Brain pericyte (primary cell): ENCODE results near the gene TRDN.
"Not testable (repeated sequence)": the region's sequence is repeated elsewhere in the genome, so short reads cannot be mapped to it uniquely, and the experiment has no call there.

Experiments used
- DNase-seq: peaks from one replicate; pipeline ENCODE4 v3.0.0-alpha.2; 2012; ENCODE audit warnings: low read depth, low spot score

The TRDN gene

GRCh38 chr6:123306334-123306733, 330.4 kb downstream of the TRDN start:
- DNase-seq, result no peak

DNA sequence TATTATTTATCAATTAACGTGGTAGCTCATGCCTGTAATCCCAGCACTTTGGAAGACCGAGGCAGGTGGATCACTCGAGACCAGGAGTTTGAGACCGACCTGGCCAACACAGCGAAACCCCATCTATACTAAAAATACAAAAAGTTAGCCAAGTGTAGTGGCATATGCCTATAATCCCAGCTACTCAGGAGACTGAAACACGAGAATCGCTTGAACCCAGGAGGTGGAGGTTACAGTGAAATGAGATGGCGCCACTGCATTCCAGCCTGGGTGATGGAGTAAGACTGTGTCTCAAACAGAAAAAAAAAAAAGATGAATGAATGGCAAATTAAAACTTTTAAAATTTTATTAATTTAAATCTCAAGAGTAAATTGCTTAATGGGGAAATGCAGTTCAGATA, 341.1 kb downstream of the TRDN start:
- no peak for DNase-seq

- DNase-seq, result no peak
These were observed 341.6 kb downstream of the TRDN start for GRCh38 chr6:123295181-123295580.

GRCh38 chr6:123288649-123289048, 348.1 kb downstream of the TRDN start:
- DNase-seq, result no peak

- DNase-seq, result no peak
These were observed 360.2 kb downstream of the TRDN start for GRCh38 chr6:123276546-123276980.

DNA sequence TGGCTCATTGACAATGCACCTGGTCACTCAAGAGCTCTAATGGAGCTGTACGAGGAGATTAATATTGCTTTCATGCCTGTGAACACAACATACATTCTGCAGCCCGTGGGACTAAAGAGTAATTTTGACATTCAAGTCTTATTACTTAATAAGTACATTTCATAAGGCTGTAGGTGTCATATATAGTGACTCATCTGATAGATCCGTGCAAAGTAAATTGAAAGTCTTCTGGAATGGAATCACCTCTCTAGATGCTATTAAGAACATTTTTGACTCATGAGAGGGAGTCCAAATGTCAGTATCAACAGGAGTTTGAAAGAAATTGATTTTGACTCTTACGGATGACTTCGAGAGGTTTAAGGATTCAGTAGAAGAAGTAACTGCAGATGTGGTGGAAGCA, 372.8 kb downstream of the TRDN start:
- no peak for DNase-seq

- no peak for DNase-seq
These were observed 396.1 kb downstream of the TRDN start for GRCh38 chr6:123240626-123241025.

- no peak for DNase-seq
These were observed 403.4 kb downstream of the TRDN start for GRCh38 chr6:123233336-123233735.

DNA sequence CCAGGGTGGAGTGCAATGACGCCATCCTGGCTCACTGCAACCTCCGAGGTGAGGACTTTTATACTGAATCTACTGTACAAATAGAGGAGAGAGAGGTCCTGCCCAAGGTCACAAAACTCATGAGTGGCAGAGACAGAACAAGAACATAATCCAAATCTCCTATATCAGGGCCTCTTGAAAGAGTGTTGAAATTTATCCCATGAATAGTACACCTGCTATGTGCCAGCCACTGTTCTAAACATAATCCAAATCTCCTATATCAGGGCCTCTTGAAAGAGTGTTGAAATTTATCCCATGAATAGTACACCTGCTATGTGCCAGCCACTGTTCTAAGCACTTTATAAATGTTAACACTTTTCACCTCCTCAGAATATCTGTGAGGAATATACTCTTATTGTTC, 409.0 kb downstream of the TRDN start:
- not testable (repeated sequence) for DNase-seq

DNA sequence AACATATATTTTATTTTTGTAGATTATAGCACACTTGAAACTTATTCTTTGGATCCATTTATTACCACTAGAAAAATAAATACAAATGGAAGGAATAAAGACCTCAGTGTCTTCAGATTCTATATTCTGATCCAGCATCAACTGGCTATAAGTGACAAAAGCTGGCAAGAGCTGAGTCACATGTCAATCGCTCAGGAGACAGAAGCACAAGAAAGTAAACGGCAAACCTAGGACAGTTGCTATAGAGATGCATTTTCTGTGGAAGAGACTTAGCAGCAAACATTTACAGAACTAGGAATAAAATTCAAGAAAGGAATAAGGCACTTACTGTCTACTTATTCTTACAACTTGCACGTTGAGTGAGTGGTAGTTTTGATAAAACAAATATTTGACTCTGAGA, 410.4 kb downstream of the TRDN start:
- no peak for DNase-seq

DNA sequence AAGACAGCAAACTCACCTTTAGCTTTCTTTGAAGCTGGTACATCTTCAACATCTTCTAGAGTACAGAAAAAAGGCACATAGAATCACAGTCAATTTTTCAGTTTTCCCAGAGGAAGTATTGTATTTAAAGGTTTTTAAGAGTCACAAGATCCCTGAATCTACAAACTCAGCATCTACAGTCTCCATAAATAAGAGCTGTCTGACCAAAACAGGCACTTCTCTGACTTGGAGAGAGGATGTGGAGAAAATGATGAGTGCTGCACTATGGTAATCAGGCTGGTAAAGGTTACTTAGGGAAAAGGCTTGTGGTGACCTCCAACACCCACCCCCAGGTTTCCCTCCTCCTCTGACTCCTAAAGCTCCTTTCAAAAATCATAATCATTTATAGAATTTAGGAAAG, 412.7 kb downstream of the TRDN start:
- no peak for DNase-seq

DNA sequence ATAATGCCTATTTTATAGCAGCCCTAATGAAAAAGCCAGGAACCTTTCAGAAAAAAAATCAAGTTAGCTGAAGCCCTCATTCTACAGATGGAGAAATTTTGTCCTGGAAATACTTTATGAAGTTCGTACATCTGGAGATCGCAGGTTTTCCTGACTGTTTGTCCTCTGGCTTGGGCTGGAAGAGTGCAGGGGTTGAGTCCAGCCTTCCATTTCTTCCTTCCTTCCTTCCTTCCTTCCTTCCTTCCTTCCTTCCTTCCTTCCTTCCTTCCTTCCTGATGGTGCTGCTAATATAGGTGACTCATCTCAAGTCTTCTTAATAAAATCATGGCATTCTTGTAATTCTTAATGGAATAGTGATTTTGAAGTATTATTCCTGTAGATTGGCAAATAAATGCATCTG, 413.3 kb downstream of the TRDN start:
- DNase-seq, result no peak

GRCh38 chr6:123215211-123215610, 421.5 kb downstream of the TRDN start:
- DNase-seq, result no peak

- DNase-seq, result no peak
These were observed 422.3 kb downstream of the TRDN start for GRCh38 chr6:123214433-123214832.

- DNase-seq, result no peak
These were observed 422.8 kb downstream of the TRDN start for GRCh38 chr6:123213921-123214320.

DNA sequence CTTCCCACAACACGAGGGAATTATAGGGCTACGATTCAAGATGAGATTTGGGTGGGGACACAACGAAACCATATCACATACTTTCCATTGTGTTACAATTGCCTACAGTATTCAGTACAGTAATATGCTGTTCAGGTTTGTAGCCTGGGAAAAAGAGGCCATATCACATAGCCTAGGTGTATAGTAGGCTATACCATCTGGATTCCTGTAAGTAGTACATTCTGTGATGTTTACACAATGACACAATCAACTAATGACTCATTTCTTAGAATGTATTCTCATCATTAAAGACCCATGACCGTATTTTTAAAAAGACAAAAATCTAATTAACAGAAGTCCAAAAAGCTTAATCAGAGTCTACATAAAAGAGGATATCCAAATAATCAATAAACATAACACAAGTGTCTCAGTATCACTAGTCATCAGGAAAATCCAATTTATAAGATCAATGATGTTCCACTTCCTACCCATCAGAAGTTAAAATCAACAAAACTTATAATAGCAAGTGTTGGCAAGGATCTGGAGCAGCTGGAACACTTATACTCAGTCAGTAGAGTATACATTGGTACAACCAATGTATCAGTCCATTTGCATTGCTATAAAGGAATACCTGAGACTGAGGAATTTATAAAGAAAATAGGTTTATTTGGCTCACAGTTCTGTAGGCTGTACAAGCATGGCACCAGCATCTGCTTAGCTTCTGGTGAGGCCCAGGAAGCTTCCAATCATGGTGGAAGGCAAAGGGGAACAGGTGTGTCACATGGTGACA, 424.8 kb downstream of the TRDN start:
- no peak for DNase-seq

GRCh38 chr6:123210645-123211044, 426.1 kb downstream of the TRDN start:
- no peak for DNase-seq

- no peak for DNase-seq
These were observed 428.7 kb downstream of the TRDN start for GRCh38 chr6:123207967-123208510.

DNA sequence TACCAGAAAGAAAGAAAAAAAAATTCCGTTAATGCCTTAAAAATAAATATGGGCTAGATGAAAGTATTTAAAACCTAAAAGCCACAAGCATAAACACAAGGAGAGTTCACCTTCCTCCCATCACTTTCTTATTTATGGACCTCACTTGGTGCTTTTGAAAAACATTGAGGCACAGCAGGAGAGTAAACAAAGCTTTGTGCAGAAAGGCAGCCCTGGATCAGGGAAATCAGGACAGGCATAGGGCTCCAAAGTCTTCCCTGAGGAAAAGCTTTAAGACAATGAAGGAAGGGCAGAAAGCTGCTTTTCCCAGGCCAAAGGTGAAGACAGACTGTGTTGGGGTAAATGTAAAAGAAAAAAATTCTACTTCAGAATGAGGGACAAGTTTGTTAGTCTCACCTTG, 432.8 kb downstream of the TRDN start:
- DNase-seq, result no peak

GRCh38 chr6:123201869-123202372, 434.8 kb downstream of the TRDN start:
- no peak for DNase-seq

DNA sequence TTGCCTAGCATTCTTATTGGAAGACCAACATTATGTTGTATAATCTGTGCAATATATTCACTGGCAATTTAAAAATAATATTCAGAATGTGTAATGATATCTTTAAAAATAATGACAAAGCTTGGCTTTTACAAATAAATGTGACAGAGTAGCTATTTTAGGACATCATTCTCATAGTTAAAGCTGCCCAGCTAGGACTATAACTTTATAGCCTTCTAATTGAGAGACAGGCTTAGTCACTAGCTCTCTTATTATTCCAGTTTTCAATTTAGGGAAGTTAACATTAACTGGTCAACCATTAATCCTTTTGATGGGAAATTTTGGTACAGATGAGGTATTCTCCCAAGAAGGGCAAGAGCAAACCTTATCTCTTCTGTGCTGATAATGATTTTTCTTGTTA, 443.5 kb downstream of the TRDN start:
- DNase-seq, result no peak

GRCh38 chr6:123189816-123190215, 446.9 kb downstream of the TRDN start:
- no peak for DNase-seq

GRCh38 chr6:123182998-123183397, 453.8 kb downstream of the TRDN start:
- DNase-seq, result no peak
